Stimulated activated CD4-positive, alpha-beta T cell treated with anti-CD3 and anti-CD28 coated beads, TNF-alpha, amount 100 ng/mL, for 24 hours (primary cell): Measurements from ENCODE around the gene KDM4C.

ENCODE experiments used
- DNase-seq, 3 experiments: peaks; one replicate each; pipeline ENCODE4 v3.0.0-alpha.2; 2020; ENCODE audit warnings: low read depth in 3 of 3

The KDM4C gene

DNA sequence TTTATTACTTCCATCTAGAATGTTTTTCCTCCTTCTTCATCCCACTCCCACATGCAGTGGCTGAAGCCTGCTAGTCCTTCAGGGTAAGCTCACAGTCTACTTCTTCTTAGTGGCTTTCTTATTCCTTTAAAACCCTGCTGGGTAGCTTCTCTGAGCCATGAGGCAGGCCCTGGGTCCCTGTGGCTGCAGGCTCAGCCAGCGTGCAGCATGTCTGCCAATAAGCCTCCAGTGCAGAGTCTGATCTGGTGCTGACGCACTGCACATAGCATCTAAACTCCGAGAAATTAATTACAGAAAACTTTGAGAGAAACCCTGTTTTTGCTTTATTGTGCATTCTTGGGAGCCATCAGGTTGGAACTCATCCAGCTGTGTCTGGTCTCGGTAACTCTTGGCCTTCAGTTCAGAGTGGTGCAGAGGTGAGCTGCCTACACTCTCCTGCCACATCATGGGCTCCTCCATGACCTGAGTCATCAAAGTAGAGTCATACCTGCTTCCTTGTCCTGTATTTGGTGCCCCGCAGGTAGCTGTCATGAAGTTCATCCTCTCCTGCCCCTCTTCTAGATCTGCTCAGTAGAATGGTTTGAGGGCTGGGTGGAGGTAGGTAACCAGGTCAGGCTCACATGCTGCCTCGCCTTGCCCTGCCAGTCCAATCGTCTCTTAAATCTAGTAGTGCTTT lies 339.4 kb downstream of the KDM4C start:
- DNase-seq, result no peak

DNA sequence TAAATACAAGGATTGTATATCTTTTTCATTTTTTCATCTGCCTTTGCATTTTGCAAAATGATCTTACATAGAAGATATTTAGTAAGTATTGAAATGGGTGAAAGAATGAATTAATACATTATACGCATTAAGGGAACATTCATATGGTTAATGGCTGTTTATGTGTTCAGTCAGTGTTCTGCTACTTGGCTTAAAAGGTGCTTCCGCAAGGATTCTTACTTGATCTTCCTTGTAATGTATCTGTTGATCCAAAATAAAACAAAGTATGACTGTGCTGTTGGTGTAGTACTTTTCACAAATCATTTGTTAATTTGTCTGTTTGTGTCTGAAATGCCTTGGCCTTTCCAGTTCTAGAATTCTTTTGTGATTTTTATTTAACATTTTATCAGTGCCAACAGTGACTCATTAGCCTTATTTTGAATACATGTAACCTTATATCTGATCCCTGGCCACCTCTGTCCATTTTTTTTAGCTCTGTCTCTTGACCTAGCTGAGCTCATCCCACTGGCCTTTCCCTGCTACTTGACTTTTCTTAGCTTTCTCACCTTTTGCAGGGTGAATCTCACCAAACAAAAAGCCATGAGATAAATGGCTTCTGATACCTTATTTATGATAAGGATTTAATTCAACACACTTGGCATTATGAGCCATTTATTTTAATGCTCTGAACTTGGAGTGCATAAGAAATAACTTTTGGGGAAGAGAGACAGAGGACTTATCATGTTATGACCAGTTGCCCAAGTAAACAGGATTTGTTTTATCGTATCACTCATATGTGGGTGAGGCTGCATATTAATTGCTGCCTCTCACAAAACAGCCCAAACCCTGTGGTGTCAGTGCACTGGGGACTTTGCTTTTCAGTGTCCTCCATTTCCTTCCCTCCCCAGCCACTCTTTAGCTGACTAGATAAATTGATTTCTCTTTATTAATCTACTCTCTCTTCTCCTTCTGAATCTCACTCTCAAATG lies 340.3 kb downstream of the KDM4C start:
- no peak for DNase-seq

DNA sequence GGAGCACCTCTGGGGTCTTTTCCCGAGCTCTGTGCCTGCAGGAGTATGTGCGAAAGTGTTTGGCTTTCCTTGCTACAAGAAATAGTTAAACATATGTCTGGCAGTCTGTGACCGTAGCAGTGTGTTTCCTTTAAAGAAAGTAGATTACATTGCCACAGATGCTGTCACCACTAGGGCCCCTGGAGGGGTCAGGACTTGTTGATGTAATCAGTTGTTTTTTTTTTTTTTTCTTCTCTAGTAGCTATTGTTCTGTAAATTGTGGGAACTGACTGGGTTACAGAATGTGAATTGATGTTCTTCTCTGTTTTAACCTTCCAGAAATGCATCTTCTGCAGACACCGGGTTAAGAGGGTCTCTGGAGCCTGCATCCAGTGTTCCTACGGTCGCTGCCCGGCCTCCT lies 345.6 kb downstream of the KDM4C start:
- no peak for DNase-seq

DNA sequence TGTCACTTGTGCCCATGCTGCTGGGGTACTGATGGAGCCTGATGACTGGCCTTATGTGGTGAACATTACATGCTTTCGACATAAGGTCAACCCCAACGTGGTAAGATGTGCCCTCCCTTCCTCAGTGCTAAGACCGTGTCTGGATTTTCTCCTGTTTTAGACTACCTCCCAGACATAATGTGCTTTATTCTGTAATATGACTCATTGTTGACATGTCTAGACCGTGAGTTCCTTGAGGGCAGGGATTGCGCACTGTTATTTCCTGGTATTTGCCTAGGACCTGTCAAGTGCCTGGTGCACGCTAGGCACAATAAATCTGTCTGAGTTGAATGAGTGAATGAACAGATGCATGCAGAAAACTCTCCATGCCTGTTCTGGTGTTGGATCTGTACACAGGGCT lies 346.0 kb downstream of the KDM4C start:
- DNase-seq, result no peak

DNA sequence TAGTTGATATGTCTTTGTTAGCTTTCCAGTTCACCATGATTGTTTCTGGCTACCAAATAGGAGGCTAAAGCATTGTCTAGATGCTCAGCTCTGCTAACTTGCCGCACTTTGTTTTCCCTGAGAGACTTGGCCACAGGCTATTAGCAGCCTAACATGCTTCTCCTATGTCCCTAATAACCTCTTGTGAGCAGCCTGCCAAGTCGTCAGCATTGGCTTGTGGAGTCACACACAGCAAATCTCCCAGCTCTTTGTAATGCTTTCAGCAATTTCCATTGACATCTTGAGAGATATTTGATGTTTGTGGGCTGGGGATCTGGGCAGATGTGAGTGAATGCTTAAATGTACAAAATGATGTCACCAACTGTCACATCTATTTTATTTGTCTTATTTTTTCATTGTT lies 346.9 kb downstream of the KDM4C start:
- DNase-seq, result no peak

DNA sequence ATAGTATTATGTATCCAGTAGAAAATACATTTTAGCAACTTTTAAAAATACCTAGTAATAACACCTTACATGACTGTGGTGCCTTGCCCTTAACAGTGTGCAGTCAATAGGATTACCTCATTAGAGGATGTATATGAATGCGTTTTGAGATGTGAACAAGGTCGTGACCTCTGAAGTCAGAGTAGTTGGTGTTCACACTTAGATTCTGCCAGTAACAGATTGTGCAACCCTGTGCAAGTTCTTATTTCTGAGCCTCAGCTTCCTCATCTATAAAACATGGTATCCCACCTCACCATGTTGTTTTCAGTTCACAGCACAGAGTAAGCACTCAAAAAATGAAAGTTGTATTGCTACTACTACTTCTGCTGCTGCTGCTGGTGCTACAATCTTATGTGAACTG lies 347.3 kb downstream of the KDM4C start:
- DNase-seq, result no peak

DNA sequence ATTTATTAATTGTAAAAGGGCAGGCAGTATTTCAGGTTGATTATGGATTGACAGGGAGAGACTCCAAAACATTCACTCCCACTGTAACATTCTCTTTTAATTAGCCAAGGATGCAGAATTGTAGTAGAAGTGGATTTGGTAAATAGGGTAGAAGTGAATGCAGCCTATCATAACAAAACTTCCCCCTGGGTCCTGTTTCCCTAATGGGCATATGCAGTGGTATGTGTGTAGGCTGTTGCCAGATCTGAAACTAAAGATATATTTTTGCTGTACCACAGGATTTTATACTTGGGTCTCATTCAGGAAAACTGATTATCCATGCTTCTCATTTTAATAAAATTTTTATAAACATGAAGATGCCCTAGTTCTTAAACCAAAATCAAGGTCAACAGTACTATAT lies 351.2 kb downstream of the KDM4C start:
- no peak for DNase-seq

DNA sequence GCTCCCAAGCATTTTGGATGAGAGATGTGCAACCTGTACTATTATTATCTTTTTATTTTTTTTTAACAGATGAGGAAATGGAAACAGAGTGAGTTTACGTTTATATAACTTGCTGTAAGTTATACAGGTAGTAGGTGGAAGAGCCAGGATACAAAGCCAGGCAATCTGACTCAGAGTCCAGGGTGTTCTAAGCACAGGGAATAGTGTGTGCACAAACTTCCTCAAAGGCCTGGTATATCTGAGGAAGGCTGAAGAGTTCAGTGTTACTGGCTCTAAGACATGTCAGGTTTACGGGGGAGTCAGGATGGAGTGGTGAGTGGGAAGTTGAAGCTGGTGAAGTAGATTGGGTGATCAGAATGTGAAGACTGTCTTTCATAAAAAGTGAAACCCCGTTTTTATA lies 353.6 kb downstream of the KDM4C start:
- no peak for DNase-seq

DNA sequence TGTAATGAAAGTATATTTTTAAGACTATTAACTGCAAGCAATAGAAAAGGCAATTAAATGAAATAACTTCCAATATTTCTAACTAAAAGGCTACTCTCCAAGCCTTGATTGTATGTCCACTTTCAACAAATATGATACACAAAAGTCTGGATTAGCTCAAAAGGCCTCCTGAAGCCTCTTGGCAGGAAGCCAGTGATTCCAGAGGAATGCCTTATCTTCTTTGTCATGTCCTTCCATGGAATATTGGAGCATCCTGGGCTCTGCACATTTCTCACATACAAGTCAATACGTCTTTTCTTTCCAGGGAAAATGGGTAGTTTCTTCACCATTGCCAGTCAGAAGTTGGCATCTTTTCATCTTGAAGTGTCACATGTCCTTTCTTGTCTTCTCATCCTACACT lies 357.8 kb downstream of the KDM4C start:
- DNase-seq, result no peak

DNA sequence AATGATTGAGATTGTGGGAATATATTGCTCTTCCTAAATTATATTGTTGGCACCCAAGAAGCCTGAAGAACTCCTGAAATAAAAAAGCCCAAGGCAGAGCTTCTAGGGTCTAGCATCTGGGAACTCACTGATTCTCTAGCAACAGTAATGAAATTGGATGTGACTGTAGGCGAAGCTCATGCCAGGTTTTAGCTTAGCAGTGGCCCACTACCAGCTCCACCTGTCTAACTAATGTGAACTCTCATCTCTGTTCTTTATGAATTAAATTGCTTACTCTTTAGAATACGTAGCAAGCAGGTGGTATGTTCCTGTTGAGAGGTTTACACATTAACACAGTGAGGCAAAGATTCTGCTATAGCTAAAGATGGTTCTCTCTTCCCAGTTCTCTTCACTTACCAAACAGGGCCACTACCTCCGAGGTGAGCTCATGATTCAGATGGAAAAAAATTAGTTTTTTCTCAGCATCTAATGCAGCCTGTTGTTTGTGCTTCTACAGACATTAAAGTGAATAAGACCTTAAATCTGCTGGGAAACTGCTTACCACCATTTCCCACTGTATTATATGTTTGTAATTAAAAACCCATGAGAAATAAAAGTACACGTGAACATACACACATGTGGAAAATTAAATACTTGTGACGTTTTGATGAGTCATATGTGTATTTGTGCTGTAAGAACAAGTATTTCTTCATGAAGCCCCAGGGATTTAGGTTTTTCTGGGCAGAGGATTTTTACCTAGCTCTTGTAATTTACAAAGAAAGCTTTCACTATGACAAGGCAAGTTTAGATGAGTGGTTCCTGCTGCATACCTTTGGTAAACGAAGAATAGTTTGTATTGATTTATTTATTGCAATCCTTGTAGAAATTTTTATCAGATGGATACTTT lies 360.1 kb downstream of the KDM4C start:
- no peak for DNase-seq

DNA sequence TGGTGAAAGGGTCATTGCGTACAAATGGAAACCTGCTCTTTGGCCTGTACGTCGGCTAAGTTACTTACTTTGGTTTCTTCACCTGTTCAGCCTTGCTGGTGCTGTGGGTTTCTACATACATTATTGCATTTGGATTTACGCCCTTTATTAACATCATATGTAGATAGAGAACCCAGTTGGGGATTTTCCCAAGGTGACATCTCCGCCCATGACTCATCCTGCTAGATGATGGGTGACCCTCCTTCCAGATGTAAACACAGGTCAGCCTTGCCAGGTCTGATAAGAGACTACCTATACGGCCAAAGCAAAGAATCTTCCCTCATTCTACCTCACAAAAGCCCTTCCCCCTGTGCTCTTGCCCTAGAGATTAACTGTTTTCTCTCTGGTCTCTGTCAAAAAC lies 360.9 kb downstream of the KDM4C start:
- DNase-seq, result no peak

DNA sequence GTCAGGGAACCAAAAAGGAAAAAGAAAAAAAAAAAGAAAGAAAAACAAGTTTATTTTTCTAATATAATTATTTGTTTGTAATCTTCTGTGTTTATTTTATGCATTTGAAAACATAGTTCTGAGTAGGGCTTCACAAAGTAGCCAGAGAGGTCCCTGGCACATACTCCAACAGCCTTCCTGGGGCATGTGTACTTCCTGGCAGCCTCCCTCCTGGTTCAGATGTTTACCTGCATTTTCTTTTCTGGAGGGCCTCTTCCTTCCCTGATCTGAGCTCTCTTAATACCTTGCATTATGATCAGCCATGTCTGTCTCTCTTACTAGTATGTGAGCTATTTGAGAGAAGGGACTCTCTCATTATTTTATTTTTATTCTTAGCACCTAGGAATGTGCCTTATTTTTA lies 361.8 kb downstream of the KDM4C start:
- DNase-seq, result no peak

DNA sequence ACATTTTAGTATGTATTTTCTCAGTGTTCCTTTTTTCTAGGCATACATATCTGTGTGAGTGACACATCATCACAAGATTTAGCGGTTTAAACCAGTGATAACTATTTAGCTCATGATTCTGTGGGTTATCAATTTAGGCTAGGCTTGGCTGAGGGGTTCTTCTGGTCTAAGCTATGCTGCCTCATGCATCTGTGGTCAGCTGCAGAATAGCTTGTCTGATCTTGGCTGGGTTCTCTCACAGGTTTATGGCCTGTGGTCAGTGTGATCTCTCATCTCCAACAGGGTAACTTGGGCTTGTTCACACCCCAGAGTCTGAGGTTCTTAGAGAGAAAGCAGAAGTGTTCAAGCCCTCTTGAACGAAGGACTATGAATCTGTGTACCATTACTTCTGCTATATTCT lies 363.3 kb downstream of the KDM4C start:
- DNase-seq, result no peak

DNA sequence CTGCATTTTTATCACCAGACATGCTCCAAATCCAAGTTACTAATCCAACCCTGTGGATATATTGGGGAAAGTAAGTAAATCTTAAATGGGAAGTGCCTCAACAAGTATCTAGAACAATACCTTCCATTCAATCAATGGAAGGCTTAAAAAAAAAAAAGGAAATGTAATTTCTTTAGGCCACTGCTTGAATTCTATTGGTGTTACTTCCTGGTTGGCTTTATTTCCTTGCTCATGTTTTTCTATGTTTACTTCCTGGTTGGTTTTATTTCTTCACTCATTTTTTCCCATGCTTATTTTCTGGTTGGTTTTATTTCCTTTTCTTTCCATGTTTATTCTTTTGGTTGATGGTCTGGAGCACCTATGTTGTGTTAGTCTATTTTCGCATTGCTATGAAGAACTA lies 363.9 kb downstream of the KDM4C start:
- DNase-seq, result no peak

DNA sequence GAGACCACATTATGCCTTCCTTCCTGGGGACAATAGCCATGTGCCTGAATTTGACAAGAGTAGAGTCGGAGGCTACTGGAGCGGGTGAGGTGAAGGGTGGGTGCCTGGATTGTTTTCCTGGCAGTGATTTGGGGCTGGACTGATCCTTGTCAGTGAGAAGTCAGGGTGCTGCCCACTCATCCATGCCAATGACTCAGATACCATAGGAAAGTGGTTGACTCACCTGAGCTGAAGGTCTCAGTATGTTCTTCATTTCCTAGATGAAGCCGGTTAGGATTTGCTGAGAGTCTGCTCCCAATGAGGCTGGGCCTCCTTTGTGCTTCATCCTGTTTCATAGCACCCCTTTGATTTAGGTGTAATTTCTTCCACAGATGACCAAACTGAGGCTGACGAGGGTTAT lies 366.0 kb downstream of the KDM4C start:
- no peak for DNase-seq

DNA sequence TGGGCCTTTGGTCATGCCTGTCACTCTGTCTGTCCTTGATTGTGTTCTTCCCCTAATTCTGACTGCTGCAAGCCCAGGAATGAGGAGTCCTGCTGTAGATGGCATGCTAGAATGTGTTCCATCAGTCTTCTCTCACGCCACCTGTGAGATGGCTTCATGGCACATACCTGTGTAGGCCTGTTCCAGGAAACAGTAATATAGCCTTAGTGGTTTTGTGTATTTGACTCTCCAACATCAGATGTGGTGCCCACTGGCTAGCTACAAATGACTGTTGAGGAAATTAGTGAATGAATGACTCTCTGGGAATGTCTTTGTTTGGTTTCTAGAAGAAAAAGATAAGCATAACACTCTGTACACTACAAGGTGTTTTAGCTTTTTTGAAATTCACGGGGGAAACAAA lies 367.5 kb downstream of the KDM4C start:
- DNase-seq, result no peak

DNA sequence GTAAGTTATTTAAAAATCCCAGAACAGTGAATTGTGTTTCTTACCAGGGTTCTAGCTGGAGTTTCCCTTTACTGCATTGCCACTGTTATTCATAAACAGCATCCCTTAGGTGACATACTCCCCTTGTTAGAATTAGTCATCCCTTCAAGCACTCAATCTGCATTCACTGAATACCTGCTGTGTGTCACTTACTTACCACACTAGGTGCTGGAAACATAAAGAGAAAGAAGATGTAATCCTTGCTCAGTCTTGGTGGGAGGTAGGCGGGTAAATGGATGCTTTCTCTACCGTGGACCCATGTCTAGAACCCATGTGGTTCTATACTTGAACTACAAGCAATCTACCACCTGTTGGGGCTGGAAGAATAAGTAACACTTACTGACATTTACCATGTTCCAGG lies 371.6 kb downstream of the KDM4C start:
- DNase-seq, result no peak

DNA sequence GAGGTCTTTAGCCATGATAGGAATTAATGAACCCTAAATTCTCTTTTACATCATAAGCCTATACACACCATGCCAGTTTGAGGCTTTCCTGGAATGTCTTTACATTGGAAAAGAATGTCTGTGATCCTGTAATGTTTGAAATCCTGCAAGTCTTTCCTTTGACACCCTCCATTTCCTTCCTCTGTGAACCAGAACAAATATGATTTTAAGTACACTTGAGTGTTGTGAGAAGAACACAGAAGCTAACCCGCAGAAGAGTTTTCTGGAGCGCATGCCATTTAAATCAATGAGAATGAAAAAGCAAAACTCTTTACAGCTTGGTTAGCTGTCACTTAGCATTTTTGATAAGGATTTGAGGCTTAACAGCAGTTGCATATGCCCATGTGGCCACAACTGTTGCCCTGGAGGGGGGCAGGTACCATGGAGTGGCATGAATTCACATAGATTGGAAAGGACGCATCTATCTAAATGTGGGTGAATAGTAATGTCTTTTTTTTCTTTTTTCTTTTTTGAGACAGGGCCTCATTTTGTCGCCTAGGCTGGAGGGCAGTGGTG lies 372.6 kb downstream of the KDM4C start:
- DNase-seq, result no peak

DNA sequence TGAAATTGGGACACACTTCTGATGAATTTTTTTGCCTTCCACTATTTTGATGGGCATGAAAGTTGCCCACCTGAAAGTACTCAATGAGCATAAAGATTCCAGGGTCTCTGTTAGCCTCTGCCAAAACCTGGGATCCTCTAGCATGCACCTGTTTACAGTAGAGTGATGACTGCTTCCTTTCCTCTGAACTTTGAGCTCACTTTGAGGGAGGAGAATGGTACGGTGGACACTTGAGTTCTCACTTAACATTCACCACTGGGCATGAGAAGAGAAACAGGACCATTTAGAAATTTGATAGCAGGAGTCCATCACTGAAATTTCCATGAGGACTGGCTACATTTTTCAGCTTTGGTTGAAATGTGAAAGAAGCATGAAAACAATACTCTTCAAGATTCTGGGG lies 374.8 kb downstream of the KDM4C start:
- DNase-seq, result no peak

DNA sequence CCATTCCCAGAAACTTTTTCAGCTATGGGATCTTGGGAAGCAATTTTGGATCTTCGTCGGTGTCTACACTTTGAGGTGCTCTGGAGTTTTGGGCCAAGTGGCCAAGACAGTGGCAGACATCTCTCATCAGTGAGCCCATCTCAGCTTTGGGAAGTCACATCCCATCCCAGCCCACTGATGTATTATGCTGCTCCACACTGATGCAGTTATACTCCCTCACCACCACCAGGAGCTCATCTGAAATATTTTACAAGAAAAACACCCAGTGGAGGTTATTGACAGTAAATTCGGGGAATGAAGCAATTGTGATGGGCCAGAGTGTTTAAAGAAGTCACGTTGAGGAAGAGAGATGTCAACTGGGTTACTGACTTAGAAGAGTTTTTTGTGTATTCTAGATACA lies 378.0 kb downstream of the KDM4C start:
- no peak for DNase-seq

DNA sequence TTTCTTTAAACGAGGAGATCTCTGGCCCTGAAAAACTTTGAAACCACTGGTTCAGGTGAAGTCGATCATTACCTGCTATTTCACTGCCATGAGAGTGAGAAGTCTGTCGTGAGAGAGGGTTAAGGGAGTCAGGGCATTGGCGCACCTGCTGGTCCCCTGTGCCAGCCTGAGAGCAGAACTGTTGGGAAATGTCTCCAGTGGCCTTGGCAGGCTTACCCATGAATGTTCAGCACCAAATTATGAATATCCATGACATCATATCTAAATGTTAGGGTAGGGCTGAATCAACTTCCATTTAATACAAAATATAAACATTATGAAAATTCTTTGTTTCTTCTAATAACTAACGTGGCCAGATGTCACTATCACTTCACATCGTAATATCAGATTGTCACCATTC lies 379.3 kb downstream of the KDM4C start:
- no peak for DNase-seq

DNA sequence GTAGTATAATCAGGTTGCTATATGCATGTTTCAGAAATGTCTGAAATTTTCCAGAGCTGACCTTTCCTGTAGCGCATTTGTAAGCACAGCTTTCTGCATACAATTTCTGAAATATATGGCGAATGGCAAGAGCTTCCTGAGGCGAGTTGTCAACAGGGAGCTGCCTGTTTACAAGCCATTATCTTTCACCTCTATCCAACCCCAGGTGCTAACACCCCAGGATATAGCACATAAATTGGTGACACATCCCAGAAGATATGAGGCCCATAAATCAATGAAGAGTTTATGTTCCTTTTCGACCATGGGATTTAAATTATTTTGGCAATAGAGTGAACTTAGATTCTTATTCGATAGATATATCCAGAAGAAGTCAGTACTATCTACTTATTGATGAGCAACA lies 379.8 kb downstream of the KDM4C start:
- no peak for DNase-seq
